CD4-positive, alpha-beta T cell (primary cell): Measurements from ENCODE around the gene SCD5. TPM values are rescaled to one million over a fixed set of nuclear protein-coding genes. Genes with fewer than 3 reads are reported as not detected.

Experiments used
- ATAC-seq: fragments of 200-7000 bp; cut with Tn5 transposase; one replicate; pipeline ENCODE4 v1.10.0; 2022; ENCODE audit warnings: mild to moderate bottlenecking; ENCODE audit not compliant: poor library complexity
- CTCF ChIA-PET: fragments of 350-600 bp; sonication (Branson Sonifier 250); formaldehyde crosslinking; loops from one replicate; lab custom pipeline; 2021; ENCODE audit warnings: antibody characterized with exemption, inconsistent platforms; lab: Charles Lee
- POLR2A ChIA-PET: fragments of 350-600 bp; sonication (Branson Sonifier 250); formaldehyde crosslinking; loops from one replicate; lab custom pipeline; 2021; ENCODE audit warnings: antibody characterized with exemption, inconsistent platforms; lab: Charles Lee
- DNase-seq, 14 experiments: peaks; one replicate each; pipeline ENCODE4 v3.0.0-alpha.2; 2013 to 2020; ENCODE audit warnings: mixed read lengths in 2 of 14
- H3K27ac ChIP-seq, 2 donors: one replicate each; pipeline versions ENCODE4 v1.5.1 to v1.7.0; 2013; ENCODE audit warnings: low read length in 2 of 2, low read depth in 1 of 2, mild to moderate bottlenecking in 1 of 2
- H3K27me3 ChIP-seq, 2 experiments: 1 replicate in 1 of 2; 2 replicates in 1 of 2; pipeline versions ENCODE4 v1.6.1 to v1.7.0; 2013; ENCODE audit warnings: low read length in 2 of 2, control low read depth in 1 of 2, mild to moderate bottlenecking in 1 of 2, moderate library complexity in 1 of 2; ENCODE audit not compliant: insufficient read depth in 2 of 2, control insufficient read depth in 1 of 2
- H3K36me3 ChIP-seq: one replicate; pipeline ENCODE4 v1.6.1; 2013; ENCODE audit warnings: low read length, control low read depth; ENCODE audit not compliant: insufficient read depth
- H3K4me1 ChIP-seq: one replicate; pipeline ENCODE4 v1.6.1; 2013; ENCODE audit warnings: low read length, control low read depth; ENCODE audit not compliant: insufficient read depth
- H3K4me3 ChIP-seq: one replicate; pipeline ENCODE4 v1.5.1; 2013; ENCODE audit warnings: mild to moderate bottlenecking, low read length, moderate library complexity
- H3K9me3 ChIP-seq, 2 experiments: 1 replicate in 1 of 2; 2 replicates in 1 of 2; pipeline versions ENCODE4 v1.6.1 to v1.7.0; 2013; ENCODE audit warnings: low read length in 2 of 2, mild to moderate bottlenecking in 2 of 2, control low read depth in 1 of 2, moderate library complexity in 1 of 2; ENCODE audit not compliant: control insufficient read depth in 1 of 2, insufficient read depth in 1 of 2
- H3K27ac Mint-ChIP-seq: one replicate; pipeline ENCODE4 v1.8.0; 2020; ENCODE audit warnings: mixed read lengths
- H3K27me3 Mint-ChIP-seq: one replicate; pipeline ENCODE4 v1.8.0; 2021; ENCODE audit warnings: mixed read lengths
- H3K36me3 Mint-ChIP-seq: one replicate; pipeline ENCODE4 v1.8.0; 2021; ENCODE audit warnings: low read depth, mixed read lengths
- H3K4me1 Mint-ChIP-seq: one replicate; pipeline ENCODE4 v1.8.0; 2021; ENCODE audit warnings: low read depth, mixed read lengths
- H3K4me3 Mint-ChIP-seq: one replicate; pipeline ENCODE4 v1.8.0; 2020; ENCODE audit warnings: mild to moderate bottlenecking, mixed read lengths
- H3K9me3 Mint-ChIP-seq: one replicate; pipeline ENCODE4 v1.8.0; 2020; ENCODE audit warnings: mixed read lengths
- CTCF ChIP-seq: fragments of 200-600 bp; IDR thresholded peaks from one replicate; pipeline ENCODE4 v1.8.0; 2022; ENCODE audit warnings: antibody characterized with exemption, mild to moderate bottlenecking
- intact Hi-C, 2 experiments: fragments of 100-400 bp; cut with DNase I in 1 of 2; cut with micrococcal nuclease in 1 of 2; formaldehyde crosslinking; loops; one replicate each; pipeline versions ENCODE4 v1.15.1 to v1.9.0; 2023 to 2025; cut with DNase I, micrococcal nuclease
- total RNA-seq, 174 experiments: library from RNA in 2 of 174; stranded (reverse) in 2 of 174; gene quantifications; one replicate each; pipeline ENCODE4 v1.2.3 and lab custom pipeline; 2021 to 2026

Gene SCD5
- total RNA-seq, 2 experiments from 2014 or later, result 0.14 to 0.25 TPM

DNA sequence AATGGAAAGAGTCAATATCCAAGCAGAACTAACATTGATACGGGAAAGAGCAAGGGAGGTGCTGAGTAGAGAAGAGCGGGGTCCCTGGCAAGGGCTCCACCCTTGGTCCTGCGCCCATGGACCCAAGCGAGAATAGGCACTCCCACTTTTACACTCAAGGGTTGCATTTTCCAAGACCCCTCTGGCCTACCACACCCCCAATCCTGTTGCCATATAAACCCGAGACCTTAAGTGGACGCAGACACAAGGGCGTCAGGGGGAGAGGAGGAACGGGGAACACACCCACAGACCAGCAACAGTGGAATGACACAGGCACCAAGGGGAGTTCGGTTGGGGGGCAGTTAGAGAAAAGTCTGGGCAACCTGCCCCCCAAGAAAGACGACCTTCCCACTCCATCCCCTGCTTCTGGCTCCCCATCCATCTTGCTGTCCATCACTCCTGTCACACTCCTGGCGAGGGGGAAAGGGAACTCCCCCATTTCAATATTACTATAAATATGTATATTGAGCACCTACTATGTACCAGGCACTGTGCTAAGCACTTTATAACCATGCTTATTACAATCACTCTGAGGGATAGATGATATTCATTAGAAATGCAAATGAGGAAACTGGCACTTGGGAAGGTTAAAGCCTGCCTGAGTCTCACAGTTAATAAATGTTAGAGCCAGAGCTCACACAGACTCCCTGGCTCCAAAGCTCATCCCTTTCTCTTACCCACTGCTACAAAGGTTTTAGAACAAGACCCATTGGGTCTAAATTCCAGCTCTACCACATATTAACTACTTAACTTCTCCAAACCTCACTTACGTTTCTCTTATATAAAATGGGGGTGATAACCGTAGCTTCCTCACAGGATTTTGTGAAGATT lies 51.7 kb downstream of the SCD5 start:
- TF ChIP-seq CTCF, result no peak
- ATAC-seq (no peak), DNase-seq (no peak)
- Histone ChIP-seq H3K27me3 (no peaks in the 10 kb centered on the region), H3K4me1 (no peaks in the 10 kb centered on the region), H3K36me3 (no peaks in the 10 kb centered on the region), H3K4me3 (no peak overlapping the region), H3K27ac (no peak overlapping the region), H3K9me3 (no peaks in the 10 kb centered on the region)
- no peaks in the 10 kb centered on the region for H3K36me3 Mint-ChIP-seq
- intact Hi-C loops, result no loop called here
- ChIA-PET CTCF (no interaction called here), POLR2A (no interaction called here)
- H3K9me3 Mint-ChIP-seq, result no peaks in the 10 kb centered on the region
- no peak overlapping the region for H3K4me3 Mint-ChIP-seq
- no peak overlapping the region for H3K27ac Mint-ChIP-seq
- H3K4me1 Mint-ChIP-seq, result no peaks in the 10 kb centered on the region
- peaks cover 5% of the 10 kb centered on the region for H3K27me3 Mint-ChIP-seq

- ChIA-PET CTCF (no interaction called here), POLR2A (no interaction called here)
- Histone ChIP-seq H3K36me3 (no peaks in the 10 kb centered on the region), H3K4me1 (no peaks in the 10 kb centered on the region), H3K9me3 (no peaks in the 10 kb centered on the region), H3K27ac (no peak overlapping the region), H3K27me3 (no peaks in the 10 kb centered on the region), H3K4me3 (no peak overlapping the region)
- Mint-ChIP-seq H3K4me1 (no peaks in the 10 kb centered on the region), H3K27ac (no peak overlapping the region), H3K36me3 (no peaks in the 10 kb centered on the region), H3K9me3 (no peaks in the 10 kb centered on the region), H3K4me3 (no peak overlapping the region), H3K27me3 (peaks cover 5% of the 10 kb centered on the region)
- ATAC-seq (no peak), DNase-seq (no peak)
- intact Hi-C loops, result no loop called here
- TF ChIP-seq CTCF, result no peak
These were observed 53.3 kb downstream of the SCD5 start for GRCh38 chr4:82745173-82745842.

GRCh38 chr4:82744284-82744968 lies 54.2 kb downstream of the SCD5 start:
- Mint-ChIP-seq H3K4me1 (no peaks in the 10 kb centered on the region), H3K4me3 (no peak overlapping the region), H3K36me3 (no peaks in the 10 kb centered on the region), H3K27ac (no peak overlapping the region), H3K9me3 (no peaks in the 10 kb centered on the region), H3K27me3 (peaks cover 5% of the 10 kb centered on the region)
- intact Hi-C loops, result no loop called here
- Histone ChIP-seq H3K9me3 (no peaks in the 10 kb centered on the region), H3K36me3 (no peaks in the 10 kb centered on the region), H3K4me1 (no peaks in the 10 kb centered on the region), H3K27ac (no peak overlapping the region), H3K27me3 (no peaks in the 10 kb centered on the region), H3K4me3 (no peak overlapping the region)
- ATAC-seq, result no peak
- DNase-seq, result no peak
- no peak for TF ChIP-seq CTCF
- POLR2A ChIA-PET, result no interaction called here
- CTCF ChIA-PET, result no interaction called here
